Left lung (tissue), 10 donors: ENCODE data around the gene NCOA6. TPM values are rescaled to one million over a fixed set of nuclear protein-coding genes. Genes with fewer than 3 reads are reported as not detected.

ENCODE experiments used
- ATAC-seq: fragments of 200-7000 bp; cut with Tn5 transposase; one replicate; pipeline ENCODE4 v1.9.1; 2020; ENCODE audit warnings: moderate library complexity
- DNase-seq, 4 donors: peaks; one replicate each; pipeline ENCODE4 v3.0.0-alpha.2; 2013 to 2020
- H3K27ac ChIP-seq, 2 donors: fragments of 200-600 bp; sonication (generic) in 1 of 2; one replicate each; pipeline versions ENCODE4 v1.5.0 to v1.8.0; 2020 to 2021
- H3K27me3 ChIP-seq, 2 donors: fragments of 200-600 bp; sonication (generic) in 1 of 2; one replicate each; pipeline versions ENCODE4 v1.5.0 to v1.8.0; 2020 to 2021
- H3K36me3 ChIP-seq, 2 donors: fragments of 200-600 bp; sonication (generic) in 1 of 2; one replicate each; pipeline versions ENCODE4 v1.5.0 to v1.8.0; 2020 to 2021
- H3K4me1 ChIP-seq, 2 donors: fragments of 200-600 bp; one replicate each; pipeline ENCODE4 v1.8.0; 2021
- H3K4me3 ChIP-seq, 2 donors: fragments of 200-600 bp; sonication (generic) in 1 of 2; one replicate each; pipeline versions ENCODE4 v1.5.0 to v1.8.0; 2020 to 2021; ENCODE audit warnings: mild to moderate bottlenecking in 1 of 2
- H3K9me3 ChIP-seq, 2 donors: fragments of 200-600 bp; sonication (generic) in 1 of 2; one replicate each; pipeline versions ENCODE4 v1.5.0 to v1.8.0; 2020 to 2021
- CTCF ChIP-seq, 2 donors: fragments of 200-600 bp; sonication (generic) in 1 of 2; IDR thresholded peaks; one replicate each; pipeline versions ENCODE4 v1.5.0 to v1.8.0; 2021; ENCODE audit warnings: antibody characterized with exemption in 2 of 2
- intact Hi-C, 2 donors: fragments of 100-400 bp; cut with DNase I; formaldehyde crosslinking; loops; one replicate each; pipeline versions ENCODE4 v1.11.2 to v1.14.2; 2022
- polyA plus RNA-seq, 6 donors: library from polyadenylated mRNA; unstranded; fragments of 120-200 nt; gene quantifications; one replicate each; pipeline ENCODE4 v1.2.1, GENCODE V29; 2013; ENCODE audit not compliant: insufficient read length in 6 of 6
- total RNA-seq, 2 donors: library from RNA; stranded (reverse); fragmentation: NEBNext Ultra II Directional; extraction: Animal tissue kit (Norgen Biotek cat#: 25700); gene quantifications; one replicate each; pipeline ENCODE4 v1.2.1, GENCODE V29; 2021
- donor health status: DM: no; HTN: yes; CAD: no.
- donor health status: DM: no; HTN: no; CAD: no.

The NCOA6 gene
- total and polyA plus RNA-seq, 8 donors = 26.0 to 52.3 (median 45.0) TPM

GRCh38 chr20:34871966-34872621 lies 46.6 kb upstream of the NCOA6 start:
- no peaks in the 10 kb centered on the region for H3K9me3 ChIP-seq
- H3K27ac ChIP-seq = no peak overlapping the region
- H3K4me1 ChIP-seq = peaks cover 10 to 45% of the 10 kb centered on the region in 2 donors
- intact Hi-C loops = no loop called here
- TF ChIP-seq CTCF (IDR thresholded peaks at IDR 0.05) = no peak
- no peaks in the 10 kb centered on the region for H3K27me3 ChIP-seq
- ATAC-seq (no peak), DNase-seq (no peak)
- no peaks in the 10 kb centered on the region for H3K36me3 ChIP-seq
- peak overlapping the region; percentile 71 to 72 for H3K4me3 ChIP-seq

- DNase-seq (no peak), ATAC-seq (no peak)
- intact Hi-C loops = no loop called here
- no peak for TF ChIP-seq CTCF (IDR thresholded peaks at IDR 0.05)
- peaks cover 10 to 44% of the 10 kb centered on the region in 2 donors for H3K4me1 ChIP-seq
- H3K27me3 ChIP-seq = no peaks in the 10 kb centered on the region
- H3K4me3 ChIP-seq = peak overlapping the region; percentile 71 to 72
- no peaks in the 10 kb centered on the region for H3K9me3 ChIP-seq
- no peaks in the 10 kb centered on the region for H3K36me3 ChIP-seq
- no peak overlapping the region for H3K27ac ChIP-seq
These were observed 46.0 kb upstream of the NCOA6 start for GRCh38 chr20:34871320-34871926.

GRCh38 chr20:34864216-34864615 lies 38.8 kb upstream of the NCOA6 start:
- Histone ChIP-seq H3K36me3 (no peaks in the 10 kb centered on the region), H3K4me3 (no peak overlapping the region), H3K27me3 (no peaks in the 10 kb centered on the region), H3K27ac (no peak overlapping the region), H3K4me1 (no peaks in the 10 kb centered on the region), H3K9me3 (no peaks in the 10 kb centered on the region)
- TF ChIP-seq CTCF (IDR thresholded peaks at IDR 0.05) = no peak
- intact Hi-C loops = no loop called here
- ATAC-seq (no peak), DNase-seq (no peak)

- Histone ChIP-seq H3K4me1 (no peaks in the 10 kb centered on the region), H3K27ac (no peak overlapping the region), H3K27me3 (no peaks in the 10 kb centered on the region), H3K36me3 (no peaks in the 10 kb centered on the region), H3K4me3 (no peak overlapping the region), H3K9me3 (no peaks in the 10 kb centered on the region)
- peak in 1 of 4 donors; percentile 70 for DNase-seq
- ATAC-seq = no peak
- TF ChIP-seq CTCF (IDR thresholded peaks at IDR 0.05) = no peak
- intact Hi-C loops = no loop called here
These were observed 38.0 kb upstream of the NCOA6 start for GRCh38 chr20:34863421-34863965.

GRCh38 chr20:34862724-34863123 lies 37.3 kb upstream of the NCOA6 start:
- Histone ChIP-seq H3K36me3 (no peaks in the 10 kb centered on the region), H3K27me3 (no peaks in the 10 kb centered on the region), H3K27ac (no peak overlapping the region), H3K4me1 (no peaks in the 10 kb centered on the region), H3K4me3 (no peak overlapping the region), H3K9me3 (no peaks in the 10 kb centered on the region)
- ATAC-seq (no peak), DNase-seq (no peak)
- no peak for TF ChIP-seq CTCF (IDR thresholded peaks at IDR 0.05)
- intact Hi-C loops = no loop called here
